Activated B cell treated with CpG ODN at 0.5 μM for 24 hours (primary cell): ENCODE measurements around the gene PTPRK. TPM values are rescaled to one million over a fixed set of nuclear protein-coding genes. Genes with fewer than 3 reads are reported as not detected.

ENCODE experiments used
- ATAC-seq: fragments of 200-7000 bp; cut with Tn5 transposase; one replicate; pipeline ENCODE4 v1.10.0; 2021; ENCODE audit warnings: low read depth, mild to moderate bottlenecking, moderate library complexity
- CTCF ChIA-PET: fragments of 350-600 bp; sonication (Branson Sonifier 250); formaldehyde crosslinking; loops from one replicate; lab custom pipeline; 2021; ENCODE audit warnings: antibody characterized with exemption; lab: Charles Lee
- POLR2A ChIA-PET: fragments of 350-600 bp; sonication (Branson Sonifier 250); formaldehyde crosslinking; loops from one replicate; lab custom pipeline; 2021; ENCODE audit warnings: antibody characterized with exemption; lab: Charles Lee
- DNase-seq: peaks from one replicate; pipeline ENCODE4 v3.0.0; 2022
- H3K27ac Mint-ChIP-seq: one replicate; pipeline ENCODE4 v1.8.0; 2020; ENCODE audit warnings: mixed read lengths
- H3K27me3 Mint-ChIP-seq: one replicate; pipeline ENCODE4 v1.8.0; 2021; ENCODE audit warnings: mixed read lengths
- H3K36me3 Mint-ChIP-seq: one replicate; pipeline ENCODE4 v1.8.0; 2021; ENCODE audit warnings: low read depth, mixed read lengths
- H3K4me1 Mint-ChIP-seq: one replicate; pipeline ENCODE4 v1.8.0; 2021; ENCODE audit warnings: mixed read lengths
- H3K4me3 Mint-ChIP-seq: one replicate; pipeline ENCODE4 v1.8.0; 2020; ENCODE audit warnings: mild to moderate bottlenecking, mixed read lengths
- H3K9me3 Mint-ChIP-seq: one replicate; pipeline ENCODE4 v1.8.0; 2020; ENCODE audit warnings: mixed read lengths
- CTCF ChIP-seq: fragments of 200-600 bp; IDR thresholded peaks from one replicate; pipeline ENCODE4 v1.8.0; 2022; ENCODE audit warnings: antibody characterized with exemption, mild to moderate bottlenecking
- intact Hi-C: fragments of 100-400 bp; cut with micrococcal nuclease; formaldehyde crosslinking; loops from one replicate; pipeline ENCODE4 v1.15.1; 2024
- total RNA-seq: library from RNA; stranded (reverse); gene quantifications from 2 replicates; pipeline ENCODE4 v1.2.3, GENCODE V29; 2022

Gene PTPRK
- total RNA-seq, 1 donor from 2014 or later = 14.2 TPM

- CTCF ChIA-PET = no interaction called here
- no peak overlapping the region for H3K4me3 Mint-ChIP-seq
- no peak for TF ChIP-seq CTCF
- H3K27ac Mint-ChIP-seq = no peak overlapping the region
- H3K27me3 Mint-ChIP-seq = no peaks in the 10 kb centered on the region
- no peaks in the 10 kb centered on the region for H3K4me1 Mint-ChIP-seq
- intact Hi-C loops = no loop called here
- POLR2A ChIA-PET = no interaction called here
- no peaks in the 10 kb centered on the region for H3K36me3 Mint-ChIP-seq
- no peak for DNase-seq
- no peaks in the 10 kb centered on the region for H3K9me3 Mint-ChIP-seq
- ATAC-seq = no peak
These were observed 63.7 kb downstream of the PTPRK start for GRCh38 chr6:128456510-128457230.

- Mint-ChIP-seq H3K4me3 (no peak overlapping the region), H3K36me3 (no peaks in the 10 kb centered on the region), H3K4me1 (no peaks in the 10 kb centered on the region), H3K27ac (no peak overlapping the region), H3K27me3 (no peaks in the 10 kb centered on the region), H3K9me3 (no peaks in the 10 kb centered on the region)
- no peak for ATAC-seq
- no peak for DNase-seq
- POLR2A ChIA-PET = no interaction called here
- no peak for TF ChIP-seq CTCF
- CTCF ChIA-PET = no interaction called here
- intact Hi-C loops = no loop called here
These were observed 64.4 kb downstream of the PTPRK start for GRCh38 chr6:128455959-128456358.

GRCh38 chr6:128452713-128453112 lies 67.7 kb downstream of the PTPRK start:
- no peaks in the 10 kb centered on the region for H3K9me3 Mint-ChIP-seq
- intact Hi-C loops = no loop called here
- H3K36me3 Mint-ChIP-seq = no peaks in the 10 kb centered on the region
- POLR2A ChIA-PET = interaction anchor here (0.6 kb wide), 1 partner anchor 45 kb away, joined by 20 read pairs; no protein-coding TSS in a partner anchor
- H3K4me1 Mint-ChIP-seq = no peaks in the 10 kb centered on the region
- ATAC-seq (no peak), DNase-seq (no peak)
- no peak for TF ChIP-seq CTCF
- no peak overlapping the region for H3K27ac Mint-ChIP-seq
- H3K4me3 Mint-ChIP-seq = no peak overlapping the region
- H3K27me3 Mint-ChIP-seq = no peaks in the 10 kb centered on the region
- CTCF ChIA-PET = no interaction called here

GRCh38 chr6:128446497-128446896 lies 73.9 kb downstream of the PTPRK start:
- no peaks in the 10 kb centered on the region for H3K9me3 Mint-ChIP-seq
- no peak for TF ChIP-seq CTCF
- DNase-seq (no peak), ATAC-seq (no peak)
- H3K27me3 Mint-ChIP-seq = no peaks in the 10 kb centered on the region
- ChIA-PET POLR2A (no interaction called here), CTCF (no interaction called here)
- no peak overlapping the region for H3K4me3 Mint-ChIP-seq
- intact Hi-C loops = no loop called here
- H3K36me3 Mint-ChIP-seq = no peaks in the 10 kb centered on the region
- no peaks in the 10 kb centered on the region for H3K4me1 Mint-ChIP-seq
- no peak overlapping the region for H3K27ac Mint-ChIP-seq

GRCh38 chr6:128443553-128443952 lies 76.8 kb downstream of the PTPRK start:
- ATAC-seq = no peak
- ChIA-PET CTCF (no interaction called here), POLR2A (no interaction called here)
- intact Hi-C loops = no loop called here
- Mint-ChIP-seq H3K4me1 (no peaks in the 10 kb centered on the region), H3K27me3 (no peaks in the 10 kb centered on the region), H3K9me3 (no peaks in the 10 kb centered on the region), H3K27ac (no peak overlapping the region), H3K36me3 (no peaks in the 10 kb centered on the region), H3K4me3 (no peak overlapping the region)
- no peak for DNase-seq
- no peak for TF ChIP-seq CTCF
